GM18873 (cell line): ENCODE data around the gene S100A8.

ENCODE experiments used
- ATAC-seq: cut with Tn5 transposase; IDR thresholded peaks from one replicate; pipeline ENCODE4 v1.9.1; 2021; ENCODE audit warnings: mild to moderate bottlenecking, moderate library complexity, moderate number of reproducible peaks; ENCODE audit not compliant: unreplicated experiment, low FRiP score

S100A8 gene

DNA sequence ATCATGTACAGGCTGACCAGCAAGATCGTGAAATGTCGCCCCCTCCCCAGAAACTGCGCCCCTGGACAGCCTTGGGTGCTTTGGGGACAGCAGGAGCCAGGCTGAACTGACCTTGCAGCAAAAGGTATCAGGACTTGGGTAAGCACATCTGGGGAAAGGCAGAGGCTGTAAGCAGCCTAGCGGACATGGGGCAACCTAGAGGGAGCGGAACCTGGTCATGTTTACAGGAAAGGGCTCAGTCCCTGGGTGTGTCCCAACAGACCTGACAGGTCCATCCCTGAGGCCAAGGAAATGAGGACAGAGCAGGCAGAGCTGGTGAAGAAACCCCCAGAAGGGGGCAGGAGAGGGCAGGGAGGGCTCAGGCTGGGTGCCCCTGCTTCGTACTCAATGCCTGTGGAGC, 3.1 kb upstream of the S100A8 start:
- no peak for ATAC-seq

DNA sequence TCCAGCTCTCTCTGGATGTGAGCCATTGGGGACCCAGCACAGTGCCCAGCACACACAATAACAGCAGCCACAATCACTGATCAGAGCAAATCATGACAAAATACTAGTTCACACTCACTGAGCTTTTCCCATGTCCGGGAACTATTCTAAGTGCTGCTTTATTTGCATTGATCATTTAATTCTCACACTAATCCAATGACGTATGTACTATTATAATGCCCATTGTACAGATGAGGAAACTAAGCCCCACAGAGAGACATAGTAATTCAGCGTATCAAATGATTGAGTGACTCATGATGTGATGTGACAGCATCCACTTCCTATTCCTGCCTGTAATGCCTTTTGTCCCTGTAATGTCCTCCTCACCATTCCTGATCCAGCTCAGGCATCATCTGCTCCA, 1.9 kb upstream of the S100A8 start:
- ATAC-seq = no peak

DNA sequence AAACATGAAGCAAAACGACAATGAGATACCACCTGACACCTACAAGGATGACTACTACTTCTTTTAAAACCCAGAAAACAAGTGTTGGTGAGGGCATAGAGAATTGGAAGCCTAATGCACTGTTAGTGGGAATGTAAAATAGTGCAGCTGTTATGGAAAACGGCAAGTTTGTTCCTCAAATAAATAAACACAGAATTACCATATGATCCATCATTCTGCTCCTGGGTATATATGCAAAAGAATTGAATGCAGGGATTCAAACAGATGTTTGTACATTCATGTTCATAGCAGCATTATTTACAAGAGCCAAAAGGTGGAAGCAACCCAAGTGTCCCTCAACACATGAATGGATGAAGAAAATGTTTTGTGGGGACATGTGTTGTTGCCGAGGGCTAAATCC, 1.4 kb upstream of the S100A8 start:
- ATAC-seq = no peak

DNA sequence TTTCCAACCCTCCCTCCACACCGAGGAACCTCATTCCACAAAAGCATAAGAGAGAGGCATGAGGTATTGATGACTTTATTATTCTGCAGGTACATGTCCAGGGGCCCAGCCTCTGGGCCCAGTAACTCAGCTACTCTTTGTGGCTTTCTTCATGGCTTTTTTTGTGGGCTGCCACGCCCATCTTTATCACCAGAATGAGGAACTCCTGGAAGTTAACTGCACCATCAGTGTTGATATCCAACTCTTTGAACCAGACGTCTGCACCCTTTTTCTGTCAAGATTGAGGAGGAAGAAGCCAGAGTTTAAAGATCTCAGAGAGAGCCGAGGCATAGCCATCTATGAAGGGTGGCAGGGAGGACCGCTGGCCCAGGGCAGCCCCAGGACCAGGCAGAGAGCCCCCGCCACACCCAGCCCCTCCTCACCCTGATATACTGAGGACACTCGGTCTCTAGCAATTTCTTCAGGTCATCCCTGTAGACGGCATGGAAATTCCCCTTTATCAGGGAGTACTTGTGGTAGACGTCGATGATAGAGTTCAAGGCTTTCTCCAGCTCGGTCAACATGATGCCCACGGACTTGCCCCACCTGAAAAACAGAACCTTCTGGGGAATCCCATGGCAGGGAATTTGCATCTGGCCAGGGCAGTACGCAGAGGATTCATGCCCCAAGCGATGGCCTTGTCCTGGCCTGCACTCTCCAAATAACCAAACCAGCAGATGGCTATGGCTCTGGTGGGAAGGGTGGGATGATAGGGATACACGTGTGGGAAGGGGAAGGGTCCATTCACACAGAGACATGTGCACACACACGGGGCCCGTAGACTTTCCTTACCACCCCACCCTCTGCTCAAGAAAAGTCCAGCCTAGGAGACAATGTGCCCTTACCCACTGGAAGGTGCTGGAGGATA, 647 bp downstream of the S100A8 start:
- ATAC-seq = no peak

DNA sequence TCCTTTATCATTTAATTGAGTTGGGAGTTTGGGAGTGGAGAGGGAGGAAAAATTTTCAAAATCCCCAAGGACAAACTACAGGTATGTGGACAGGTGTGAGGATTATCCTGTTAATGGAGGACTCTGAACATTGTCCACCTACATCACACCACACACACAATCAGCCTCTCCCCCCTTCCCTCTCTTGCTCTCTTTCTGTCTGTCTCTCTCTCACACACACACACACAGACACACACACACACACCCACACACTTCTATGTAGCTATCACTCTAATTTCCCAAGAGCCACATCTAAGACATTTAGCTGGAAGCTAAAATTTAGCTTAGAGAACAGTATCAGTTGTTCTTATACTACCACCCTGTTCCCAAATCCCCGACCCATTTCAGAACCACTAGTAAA, 1.5 kb downstream of the S100A8 start:
- ATAC-seq = no peak

DNA sequence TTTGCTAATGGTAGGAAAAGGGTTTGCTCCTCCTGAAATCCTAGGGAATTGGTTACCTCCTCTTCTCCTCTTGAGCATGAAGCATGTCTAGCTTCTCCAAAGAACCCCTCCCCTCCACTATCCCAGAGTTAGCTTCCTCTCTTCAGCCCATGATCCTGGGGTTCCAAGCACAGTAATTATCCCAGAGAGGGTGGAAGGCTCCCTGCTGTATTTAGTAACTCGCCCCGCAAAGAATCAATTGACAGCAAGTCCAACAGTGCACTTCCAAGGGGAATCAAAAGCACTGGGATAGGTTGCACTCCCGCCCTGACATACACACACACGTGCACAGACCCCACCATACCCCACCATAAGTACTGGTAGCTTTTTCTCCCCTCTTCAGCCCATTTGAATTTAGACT, 3.1 kb downstream of the S100A8 start:
- ATAC-seq = no peak

DNA sequence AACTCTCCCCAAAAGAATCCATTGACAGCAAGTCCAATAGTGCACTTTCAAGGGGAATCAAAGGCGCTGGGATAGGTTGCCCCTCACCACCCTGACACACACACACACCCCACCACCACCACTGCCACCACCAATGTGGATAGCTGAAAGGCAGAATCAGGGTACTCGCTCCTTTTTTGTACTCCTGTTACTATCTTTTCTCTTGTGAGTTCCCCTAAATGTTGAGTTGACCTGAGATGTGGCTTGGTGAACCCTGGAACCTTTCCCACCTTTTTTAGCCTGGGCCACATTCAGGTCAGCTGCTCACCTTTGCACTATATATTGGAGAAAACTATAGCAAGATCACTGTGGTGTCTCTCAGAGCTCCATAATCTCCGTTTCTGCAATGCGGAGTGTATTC, 3.9 kb downstream of the S100A8 start:
- no peak for ATAC-seq

DNA sequence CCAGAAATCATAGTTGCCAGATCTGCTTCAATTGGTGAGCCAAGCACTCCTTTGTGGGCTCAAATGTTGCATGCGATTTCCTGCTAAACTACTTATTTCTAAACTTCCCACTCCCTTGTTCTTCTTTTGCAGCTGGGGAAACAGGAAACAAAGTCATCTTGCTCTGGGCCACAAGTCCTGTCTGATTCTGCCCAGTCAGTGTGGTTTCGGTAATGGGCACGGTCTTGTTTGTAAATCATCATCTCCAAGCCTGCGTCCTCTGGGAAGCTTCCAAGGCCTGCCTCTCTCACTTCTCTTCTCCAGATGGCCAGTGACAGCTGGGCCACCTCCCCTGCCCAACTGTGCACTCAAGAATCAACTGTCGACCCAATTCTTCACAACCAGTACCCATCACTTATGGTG, 4.4 kb downstream of the S100A8 start:
- no peak for ATAC-seq

DNA sequence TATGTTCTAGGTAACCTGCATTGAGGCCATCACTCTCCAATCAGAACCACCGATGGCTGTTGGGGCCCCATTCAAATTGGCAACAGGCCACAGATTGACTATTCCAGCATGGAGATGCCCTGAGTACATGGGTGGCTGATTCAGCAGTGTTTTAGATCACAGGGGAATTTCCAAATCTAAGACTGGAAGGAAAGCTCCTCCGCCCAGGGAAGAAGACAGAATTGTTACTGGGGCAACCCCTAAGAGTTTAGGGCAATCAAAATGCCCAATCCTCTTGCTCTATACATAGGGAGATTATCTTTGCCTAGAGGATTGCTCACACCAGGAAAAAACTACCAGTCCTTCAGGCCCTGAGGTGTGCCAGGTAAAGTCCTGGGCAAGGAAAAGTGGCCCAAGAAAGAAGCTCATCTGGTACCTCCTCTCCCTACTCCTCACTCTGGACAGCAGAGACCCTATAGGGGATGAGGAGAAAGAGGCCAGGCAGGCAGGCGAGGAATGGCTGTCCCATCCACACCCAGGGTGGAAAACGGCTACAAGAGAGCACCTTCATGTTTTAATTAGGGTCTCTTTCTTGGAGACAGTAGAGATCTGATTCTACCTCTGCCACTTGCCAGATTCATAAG, 5.8 kb downstream of the S100A8 start:
- no peak for ATAC-seq

DNA sequence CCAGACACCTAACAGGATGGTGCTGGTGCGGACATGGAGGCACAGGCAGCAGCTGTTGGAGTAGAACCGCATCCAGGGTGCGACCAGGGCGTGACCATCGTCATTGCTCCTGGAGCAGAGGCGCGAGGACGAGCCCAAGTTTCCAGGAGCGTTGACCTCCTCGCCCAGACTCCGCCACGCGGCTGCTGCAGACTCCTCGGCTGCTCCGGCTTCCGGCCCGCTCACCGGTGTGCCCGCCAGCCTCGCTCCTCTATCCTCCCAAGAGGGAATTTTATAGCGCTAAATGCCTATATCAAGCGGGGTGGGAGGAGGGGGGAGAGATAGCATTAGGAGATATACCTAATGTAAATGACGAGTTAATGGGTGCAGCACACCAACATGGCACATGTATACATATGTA, 10.2 kb downstream of the S100A8 start:
- ATAC-seq = no peak

DNA sequence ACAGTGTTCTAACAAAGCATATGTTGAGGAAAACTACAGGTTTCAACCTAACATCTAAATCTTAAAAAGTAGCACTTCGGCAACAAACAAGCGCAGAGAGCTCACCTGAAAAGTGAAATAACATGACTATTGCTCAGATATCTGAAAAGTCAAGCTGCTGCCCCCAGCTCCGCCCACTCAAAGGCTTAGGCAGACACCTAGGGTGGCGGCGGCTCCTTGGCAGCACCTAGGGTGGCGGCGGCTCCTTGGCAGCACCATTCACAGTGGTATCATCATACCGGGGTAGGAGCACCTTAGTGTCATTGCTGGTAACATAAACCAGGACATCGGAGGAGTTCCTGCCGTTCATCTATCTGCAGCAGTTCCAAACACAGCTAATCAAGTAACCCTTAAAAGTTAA, 11.3 kb downstream of the S100A8 start:
- no peak for ATAC-seq

DNA sequence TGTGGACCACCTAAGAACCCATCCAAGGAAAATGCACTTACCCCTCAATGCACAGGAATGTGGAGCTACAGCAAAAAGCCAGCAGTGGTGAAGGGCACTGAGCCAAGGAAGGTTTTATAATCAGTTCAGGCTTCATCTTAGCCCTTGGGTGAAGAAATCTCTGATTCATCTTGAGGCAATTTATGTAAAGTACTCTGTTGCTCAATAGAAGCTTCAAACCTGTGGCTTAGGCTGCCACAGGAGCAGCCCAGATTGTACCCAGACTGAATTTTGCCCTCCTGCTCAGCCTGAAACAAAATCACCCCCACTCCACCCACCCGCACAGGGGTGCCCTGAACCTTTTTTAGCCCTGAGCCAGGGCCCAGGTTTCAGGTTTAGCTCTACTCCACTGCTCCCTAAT, 15.4 kb downstream of the S100A8 start, which contains the start of gene S100A12:
Gene S100A12, minus strand, starts transcription at position 111 of the 400 bp plus-strand sequence. CDS start 1,029 bp downstream, outside the sequence.
- no peak for ATAC-seq

DNA sequence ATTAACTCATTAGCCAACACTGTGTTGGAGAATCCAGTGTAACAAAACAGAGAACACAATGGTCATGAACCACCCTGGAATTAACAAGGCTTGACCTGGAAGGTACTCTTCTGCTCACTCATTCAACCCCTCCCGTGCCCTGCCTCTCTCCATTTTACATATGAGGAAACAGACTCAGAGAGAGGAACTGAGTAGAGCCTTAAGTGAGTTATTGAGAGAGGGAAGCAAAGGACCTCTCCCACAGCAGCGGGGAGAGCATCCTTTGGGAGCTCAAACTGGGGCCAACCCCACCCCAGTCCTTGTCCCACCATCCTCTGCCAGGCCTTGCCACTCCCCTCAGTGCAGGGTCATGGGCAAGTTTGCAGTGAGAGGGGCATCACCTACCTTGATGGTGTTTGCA, 16.8 kb downstream of the S100A8 start:
- ATAC-seq = no peak

DNA sequence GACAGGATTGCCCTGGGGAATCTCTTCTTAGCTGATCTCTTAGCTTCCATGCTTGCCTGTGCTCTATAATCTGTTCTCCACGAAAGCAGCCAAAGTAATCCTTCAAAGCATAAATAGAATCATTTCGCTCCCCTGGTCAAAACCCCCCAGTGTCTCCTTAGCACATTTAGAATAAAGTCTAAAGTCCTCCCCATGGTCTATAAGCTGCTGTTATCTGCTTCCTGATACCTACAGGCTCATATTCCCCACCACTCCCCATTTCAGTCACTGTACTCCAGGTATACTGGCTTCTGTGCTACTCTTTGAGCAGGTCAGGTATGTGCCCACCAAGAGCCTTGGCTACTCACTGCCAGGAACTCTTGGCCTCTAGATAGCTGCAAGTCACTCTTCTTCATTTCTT, 18.3 kb downstream of the S100A8 start:
- no peak for ATAC-seq

DNA sequence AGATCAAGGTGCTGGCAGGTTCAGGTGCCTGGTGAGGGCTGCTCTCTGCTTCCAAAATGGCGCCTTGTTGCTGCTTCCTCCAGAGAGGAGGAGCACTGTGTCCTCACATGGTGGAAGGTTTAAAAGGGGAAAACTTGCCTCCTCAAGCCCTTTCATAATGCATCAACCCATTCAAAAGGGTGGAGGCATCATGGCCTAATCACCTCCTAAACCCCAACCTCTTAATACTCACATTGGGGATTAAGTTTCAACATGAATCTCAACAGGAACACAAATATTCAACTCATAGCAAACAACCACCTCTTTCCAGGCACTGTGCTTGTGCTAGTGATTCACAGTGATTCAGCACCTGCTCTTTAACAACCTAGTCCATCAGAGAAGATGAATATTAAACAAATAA, 19.6 kb downstream of the S100A8 start:
- no peak for ATAC-seq

DNA sequence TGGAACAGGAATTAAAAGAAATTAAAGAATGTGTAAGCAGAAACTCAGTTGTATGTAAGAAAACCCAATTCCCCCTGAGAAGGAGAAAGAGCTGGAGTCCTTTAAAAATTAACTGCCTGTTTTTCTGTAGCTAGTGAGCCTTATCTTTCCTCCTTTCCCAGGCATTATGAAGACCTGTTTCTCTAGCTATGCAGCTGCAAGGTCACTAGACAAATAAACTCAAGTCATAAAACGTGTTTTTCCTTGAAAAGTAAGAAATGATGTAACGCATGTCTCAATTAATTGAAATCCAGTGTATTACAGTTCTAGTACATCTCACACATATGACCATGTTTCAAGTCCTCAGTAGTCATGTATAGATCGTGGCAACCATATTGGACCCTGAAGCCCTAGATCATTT, 20.7 kb downstream of the S100A8 start:
- ATAC-seq = no peak

DNA sequence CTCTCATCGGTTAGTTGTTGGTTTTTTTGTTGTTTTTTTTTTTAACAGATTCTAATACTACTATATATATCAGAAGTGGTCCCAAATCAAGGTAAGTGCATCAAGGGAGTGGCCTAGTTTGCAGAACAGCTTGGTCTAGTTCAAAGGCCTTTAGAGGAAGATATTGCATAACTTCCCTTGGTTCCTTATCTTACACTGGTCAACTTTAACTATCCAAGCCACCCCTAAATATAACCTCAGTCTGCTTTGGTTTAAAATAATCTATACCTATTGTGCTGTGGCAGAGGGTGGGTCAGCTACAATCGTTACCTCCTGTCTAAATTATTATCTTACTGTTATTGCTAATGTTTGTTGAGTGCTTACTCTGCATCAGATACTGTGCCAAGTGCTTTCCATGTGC, 22.4 kb downstream of the S100A8 start:
- no peak for ATAC-seq

DNA sequence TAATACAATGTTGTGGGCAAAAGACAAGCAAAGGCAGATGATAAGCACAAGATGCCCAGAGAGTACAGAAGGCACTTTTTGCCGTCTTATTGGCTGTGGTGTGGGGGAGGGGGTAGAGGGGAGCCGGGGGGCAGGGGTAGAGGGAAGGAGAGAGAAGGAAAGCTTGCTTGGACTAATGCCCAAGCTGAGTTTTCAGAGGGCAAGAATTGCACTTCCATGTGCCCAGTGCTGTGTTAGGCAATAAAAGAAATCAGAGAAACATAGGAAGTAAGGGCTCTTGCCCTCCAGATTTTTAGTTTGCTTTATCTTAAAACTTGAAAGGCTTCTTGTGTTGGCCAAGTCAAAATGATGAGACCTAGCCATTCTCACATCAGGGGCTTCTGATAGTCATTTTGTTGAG, 23.8 kb downstream of the S100A8 start:
- no peak for ATAC-seq

DNA sequence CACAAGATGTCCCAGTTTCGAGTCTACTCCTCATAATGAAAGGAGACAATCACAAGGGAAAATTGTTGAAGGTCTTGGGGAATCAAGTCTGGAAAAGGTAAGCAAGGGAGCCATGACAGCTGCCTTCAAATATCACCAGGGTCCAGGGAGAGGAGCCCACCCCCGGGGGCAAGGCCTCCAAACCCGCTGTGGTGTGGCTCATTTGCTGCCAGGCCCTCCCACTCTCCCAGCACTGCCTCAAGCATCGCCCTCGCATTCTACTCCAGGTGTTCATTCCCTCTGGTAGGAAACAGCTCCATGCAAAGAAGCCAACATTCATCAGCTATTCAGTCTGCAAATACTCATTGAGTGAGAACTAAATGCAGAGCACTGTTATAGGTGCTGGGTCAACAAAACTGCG, 24.6 kb downstream of the S100A8 start:
- no peak for ATAC-seq

DNA sequence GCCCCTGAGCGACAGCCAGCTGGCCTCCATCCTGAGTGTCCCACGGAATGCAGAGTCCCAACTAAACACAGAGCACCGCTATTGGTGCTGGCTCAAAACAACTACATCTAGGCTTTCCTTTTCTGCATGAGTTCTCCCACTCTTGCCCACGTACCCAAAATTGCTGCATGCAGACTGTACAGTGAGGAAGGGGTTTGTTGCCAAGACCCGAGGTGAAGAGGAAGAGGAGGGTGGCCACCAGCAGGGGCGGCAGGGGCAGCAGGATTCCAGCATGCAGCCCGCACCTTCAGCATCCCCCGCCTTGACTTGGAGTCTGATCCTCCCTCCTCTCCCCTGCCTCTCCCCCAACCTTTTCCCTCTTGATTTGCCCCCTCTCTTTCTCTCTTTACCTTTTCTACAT, 25.2 kb downstream of the S100A8 start:
- ATAC-seq = no peak

DNA sequence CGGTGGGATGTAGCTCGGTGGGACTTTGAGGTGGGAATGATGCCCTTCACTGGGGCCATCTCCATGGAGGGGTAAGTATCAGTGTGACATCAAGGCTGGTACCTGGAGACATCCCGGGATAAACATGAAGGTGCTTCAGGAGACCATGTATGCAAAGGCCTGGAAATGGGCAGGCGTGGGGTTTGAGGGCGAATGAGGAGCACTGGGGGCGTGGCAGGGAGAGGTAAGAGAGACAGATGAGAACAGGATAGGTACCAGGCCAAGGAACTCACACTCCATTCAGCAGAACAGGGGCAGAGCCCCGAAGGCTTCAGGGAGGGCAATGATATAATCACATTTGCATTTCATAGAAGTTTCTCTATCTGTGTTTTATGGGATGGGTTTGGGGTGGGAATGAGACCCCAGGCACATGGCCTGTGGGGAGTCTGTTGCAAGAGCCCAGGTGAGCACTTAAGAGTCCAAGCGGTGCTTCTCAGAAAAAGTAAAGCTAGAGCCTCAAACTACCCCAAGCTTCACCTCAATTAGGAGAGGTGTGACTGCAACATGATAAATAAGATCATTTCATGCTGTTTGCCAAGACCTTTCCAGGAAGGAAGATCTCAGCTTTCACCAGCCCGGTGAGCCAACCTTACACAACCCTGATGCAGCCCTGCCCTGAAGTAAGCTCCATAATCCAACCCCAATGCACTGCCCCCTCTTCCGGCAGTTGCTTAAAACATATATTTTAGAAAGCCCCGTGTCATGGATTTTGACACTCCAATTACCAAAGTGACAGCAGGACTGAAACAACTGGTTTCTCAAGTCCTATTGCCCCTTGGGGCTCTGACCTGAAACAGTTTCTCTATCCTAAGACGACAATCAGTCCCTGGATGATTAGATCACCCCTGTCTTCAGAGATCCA, 25.9 kb downstream of the S100A8 start:
- ATAC-seq = no peak
